Superior temporal gyrus (tissue), 1 donor: ENCODE results near the gene AP2A1.

Experiments
- DNase-seq: peaks from one replicate; pipeline ENCODE4 v3.0.0-alpha.2; 2016; ENCODE audit errors: extremely low spot score

Gene AP2A1

GRCh38 chr19:49793561-49793840 is 26.7 kb downstream of the AP2A1 start:
- no peak for DNase-seq

- no peak for DNase-seq
Observed at GRCh38 chr19:49795615-49796014, 28.8 kb downstream of the AP2A1 start.

- no peak for DNase-seq
Observed at GRCh38 chr19:49798574-49798973, 31.8 kb downstream of the AP2A1 start.

DNA sequence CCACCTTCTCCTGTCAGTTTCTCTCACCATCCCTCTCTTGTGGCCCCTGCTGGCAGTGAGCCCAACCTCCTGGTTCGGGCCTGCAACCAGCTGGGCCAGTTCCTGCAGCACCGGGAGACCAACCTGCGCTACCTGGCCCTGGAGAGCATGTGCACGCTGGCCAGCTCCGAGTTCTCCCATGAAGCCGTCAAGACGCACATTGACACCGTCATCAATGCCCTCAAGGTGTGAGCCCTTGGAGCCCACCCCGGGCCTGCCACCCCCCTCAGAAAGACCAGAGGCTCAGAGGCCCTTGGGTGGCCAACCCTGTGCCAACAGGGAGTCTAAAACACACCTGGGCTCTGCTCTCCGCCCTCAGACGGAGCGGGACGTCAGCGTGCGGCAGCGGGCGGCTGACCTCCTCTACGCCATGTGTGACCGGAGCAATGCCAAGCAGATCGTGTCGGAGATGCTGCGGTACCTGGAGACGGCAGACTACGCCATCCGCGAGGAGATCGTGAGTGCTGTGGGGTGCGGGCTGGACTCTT is 32.5 kb downstream of the AP2A1 start:
- no peak for DNase-seq

DNA sequence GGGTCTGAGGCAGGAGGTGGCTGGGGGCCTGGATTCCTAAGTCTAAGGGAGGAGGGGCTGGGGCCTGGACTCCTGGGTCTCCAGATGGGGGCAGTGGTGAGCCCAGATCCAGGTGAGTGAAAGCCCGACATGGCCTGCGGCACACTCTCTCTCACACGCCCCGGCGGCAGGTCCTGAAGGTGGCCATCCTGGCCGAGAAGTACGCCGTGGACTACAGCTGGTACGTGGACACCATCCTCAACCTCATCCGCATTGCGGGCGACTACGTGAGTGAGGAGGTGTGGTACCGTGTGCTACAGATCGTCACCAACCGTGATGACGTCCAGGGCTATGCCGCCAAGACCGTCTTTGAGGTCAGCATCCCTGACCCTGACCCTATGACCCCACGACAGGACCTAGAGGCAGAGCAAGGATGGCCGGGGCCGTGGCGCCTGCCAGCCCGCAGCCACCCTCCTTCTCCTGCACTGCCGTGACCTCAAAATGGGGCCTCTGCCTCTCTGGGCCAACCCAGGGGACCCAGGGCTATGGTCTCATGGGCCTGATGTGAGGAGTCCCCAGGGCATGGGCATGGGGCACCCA is 33.1 kb downstream of the AP2A1 start:
- DNase-seq: no peak

DNA sequence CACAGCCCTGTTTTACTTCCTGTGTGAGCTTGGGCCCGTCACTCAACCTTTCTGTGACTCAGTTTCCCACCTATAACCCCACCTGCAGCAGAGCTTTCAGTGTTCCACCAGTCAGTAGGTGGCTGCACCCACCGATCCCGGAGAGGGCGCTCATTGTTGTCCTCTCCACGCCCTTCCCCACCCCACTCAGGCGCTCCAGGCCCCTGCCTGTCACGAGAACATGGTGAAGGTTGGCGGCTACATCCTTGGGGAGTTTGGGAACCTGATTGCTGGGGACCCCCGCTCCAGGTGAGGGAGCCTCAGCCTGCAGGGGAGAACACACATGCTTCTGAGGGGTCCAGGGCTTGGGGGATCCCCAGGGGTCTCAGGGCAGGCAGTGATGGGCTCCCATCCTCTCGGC is 34.0 kb downstream of the AP2A1 start:
- no peak for DNase-seq

DNA sequence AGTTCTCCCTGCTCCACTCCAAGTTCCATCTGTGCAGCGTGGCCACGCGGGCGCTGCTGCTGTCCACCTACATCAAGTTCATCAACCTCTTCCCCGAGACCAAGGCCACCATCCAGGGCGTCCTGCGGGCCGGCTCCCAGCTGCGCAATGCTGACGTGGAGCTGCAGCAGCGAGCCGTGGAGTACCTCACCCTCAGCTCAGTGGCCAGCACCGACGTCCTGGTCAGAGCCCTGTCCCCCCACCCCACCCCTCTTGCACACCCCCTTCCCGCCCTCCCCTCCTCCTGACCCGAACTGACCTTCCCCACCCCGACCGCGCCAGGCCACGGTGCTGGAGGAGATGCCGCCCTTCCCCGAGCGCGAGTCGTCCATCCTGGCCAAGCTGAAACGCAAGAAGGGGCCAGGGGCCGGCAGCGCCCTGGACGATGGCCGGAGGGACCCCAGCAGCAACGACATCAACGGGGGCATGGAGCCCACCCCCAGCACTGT is 34.6 kb downstream of the AP2A1 start:
- no peak for DNase-seq

- DNase-seq: peak; percentile 97
Observed at GRCh38 chr19:49801966-49802661, 35.3 kb downstream of the AP2A1 start.

DNA sequence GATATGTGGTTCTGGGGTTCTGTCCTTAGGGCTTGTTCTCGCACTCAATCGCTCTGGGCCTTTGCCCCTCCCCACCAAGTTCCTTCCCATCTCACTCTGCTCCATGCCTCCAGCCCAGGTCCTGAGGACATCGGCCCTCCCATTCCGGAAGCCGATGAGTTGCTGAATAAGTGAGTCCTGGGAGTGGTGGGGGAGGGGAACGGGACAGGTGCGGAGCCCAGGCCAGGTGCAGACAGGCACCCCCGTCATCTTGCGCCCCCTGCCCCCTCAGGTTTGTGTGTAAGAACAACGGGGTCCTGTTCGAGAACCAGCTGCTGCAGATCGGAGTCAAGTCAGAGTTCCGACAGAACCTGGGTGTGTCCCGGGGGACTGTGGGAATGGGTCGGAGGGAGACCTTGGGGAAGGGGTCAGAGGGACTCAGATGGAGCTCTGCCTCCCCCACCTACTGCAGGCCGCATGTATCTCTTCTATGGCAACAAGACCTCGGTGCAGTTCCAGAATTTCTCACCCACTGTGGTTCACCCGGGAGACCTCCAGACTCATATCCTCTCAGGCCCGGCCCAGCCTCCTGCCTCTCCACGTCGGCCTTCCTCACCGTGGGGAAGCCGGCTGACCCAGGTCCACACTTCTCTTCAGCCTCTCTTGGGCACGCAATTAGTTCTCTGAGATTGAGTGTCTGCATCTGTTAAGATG is 36.2 kb downstream of the AP2A1 start:
- no peak for DNase-seq

DNA sequence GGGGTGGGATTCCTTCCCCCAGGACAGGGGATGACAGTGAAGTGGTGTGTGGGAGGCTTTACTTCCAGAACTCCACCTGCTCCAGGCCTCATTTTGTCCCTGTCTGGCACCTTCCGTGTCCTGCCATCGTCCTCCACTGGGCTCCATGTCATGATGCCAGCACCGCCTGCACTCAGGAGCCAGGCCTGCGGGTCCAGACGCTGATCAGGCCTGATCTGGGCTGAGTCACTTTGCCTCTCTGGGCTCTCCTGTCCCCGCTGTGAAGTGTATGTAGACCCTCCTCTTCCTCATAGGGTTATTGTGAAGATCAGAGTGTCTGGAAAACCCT is 36.7 kb downstream of the AP2A1 start:
- no peak for DNase-seq

- no peak for DNase-seq
Observed at GRCh38 chr19:49805822-49806619, 39.2 kb downstream of the AP2A1 start.

- DNase-seq: no peak
Observed at GRCh38 chr19:49806620-49806959, 39.8 kb downstream of the AP2A1 start.

DNA sequence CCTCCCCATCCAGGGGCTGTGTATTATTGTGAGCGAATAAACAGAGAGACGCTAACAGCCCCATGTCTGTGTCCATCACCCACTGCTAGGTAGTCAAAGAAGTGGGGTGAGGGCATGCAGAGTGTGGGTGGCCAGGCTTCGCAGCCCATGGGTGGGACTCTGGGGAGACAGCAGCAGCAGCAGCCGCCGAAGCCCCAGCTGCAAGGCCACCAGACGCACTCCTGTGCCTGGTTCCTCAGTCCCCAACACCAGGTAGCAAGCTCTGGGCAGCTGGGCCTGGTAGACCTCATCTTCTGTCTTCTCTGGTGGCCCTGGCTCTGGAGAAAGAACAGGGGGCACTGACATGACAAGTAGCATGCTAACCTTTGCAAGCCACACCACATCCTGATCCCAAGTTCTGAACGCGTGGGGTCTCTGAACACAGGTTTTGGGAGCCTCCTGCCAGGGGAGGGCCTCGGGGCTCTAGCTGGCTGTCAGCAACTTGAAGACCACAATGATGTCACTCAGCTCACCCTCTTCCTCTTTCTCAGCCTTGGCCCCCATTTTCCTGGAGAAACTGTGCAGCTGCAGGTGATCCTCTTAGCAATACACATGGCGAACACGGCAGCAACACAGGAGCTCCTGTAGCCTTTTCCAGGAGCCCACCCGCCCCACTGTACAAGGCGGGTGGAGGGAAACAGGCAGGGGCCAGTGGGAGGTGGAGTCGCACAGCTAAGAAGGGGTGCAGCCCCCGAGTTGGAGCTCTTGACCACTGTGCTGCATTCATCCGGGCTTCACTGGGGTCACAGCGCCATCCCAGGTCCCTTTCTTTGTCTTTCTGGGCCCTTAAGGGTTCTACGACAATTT is 40.5 kb downstream of the AP2A1 start:
- DNase-seq: no peak

DNA sequence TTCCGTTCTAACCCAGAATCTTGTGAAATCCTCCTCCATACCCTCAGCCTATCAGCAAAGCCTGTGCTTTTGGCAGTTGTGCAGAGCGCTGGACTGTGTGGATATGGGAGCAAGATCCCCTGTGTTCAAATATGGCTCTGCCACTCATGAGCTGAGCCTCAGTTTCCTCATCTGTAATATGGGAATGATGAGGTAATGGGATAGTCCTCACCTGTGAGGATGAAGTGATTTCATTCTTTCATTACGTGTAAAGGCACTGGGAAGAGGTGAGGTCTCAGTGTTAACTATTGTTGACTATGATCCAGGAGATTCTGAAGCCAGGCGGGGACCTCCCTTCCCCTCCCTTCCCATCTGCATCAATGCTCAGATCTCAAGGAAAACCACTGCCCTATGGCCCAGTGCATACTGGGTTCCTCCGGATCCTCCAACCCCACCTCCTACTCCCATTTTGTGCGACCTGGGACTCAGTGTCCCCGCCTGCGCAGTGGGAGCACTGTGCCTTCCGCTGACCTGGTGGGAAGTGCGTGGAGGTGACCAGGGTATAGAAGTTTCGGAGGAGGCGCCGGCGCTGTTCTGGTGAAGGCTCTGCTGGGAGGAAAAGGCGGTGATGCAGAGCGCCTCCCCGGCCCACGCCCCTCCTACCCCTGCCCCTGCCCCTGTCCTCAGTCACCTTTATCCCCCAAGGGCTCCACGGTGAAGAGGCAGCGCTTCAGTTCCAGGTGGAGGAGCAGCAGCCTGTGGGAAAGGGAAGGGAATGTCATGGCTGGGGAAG is 41.3 kb downstream of the AP2A1 start:
- no peak for DNase-seq

- DNase-seq: peak; percentile 64
Observed at GRCh38 chr19:49808711-49809159, 41.9 kb downstream of the AP2A1 start.

DNA sequence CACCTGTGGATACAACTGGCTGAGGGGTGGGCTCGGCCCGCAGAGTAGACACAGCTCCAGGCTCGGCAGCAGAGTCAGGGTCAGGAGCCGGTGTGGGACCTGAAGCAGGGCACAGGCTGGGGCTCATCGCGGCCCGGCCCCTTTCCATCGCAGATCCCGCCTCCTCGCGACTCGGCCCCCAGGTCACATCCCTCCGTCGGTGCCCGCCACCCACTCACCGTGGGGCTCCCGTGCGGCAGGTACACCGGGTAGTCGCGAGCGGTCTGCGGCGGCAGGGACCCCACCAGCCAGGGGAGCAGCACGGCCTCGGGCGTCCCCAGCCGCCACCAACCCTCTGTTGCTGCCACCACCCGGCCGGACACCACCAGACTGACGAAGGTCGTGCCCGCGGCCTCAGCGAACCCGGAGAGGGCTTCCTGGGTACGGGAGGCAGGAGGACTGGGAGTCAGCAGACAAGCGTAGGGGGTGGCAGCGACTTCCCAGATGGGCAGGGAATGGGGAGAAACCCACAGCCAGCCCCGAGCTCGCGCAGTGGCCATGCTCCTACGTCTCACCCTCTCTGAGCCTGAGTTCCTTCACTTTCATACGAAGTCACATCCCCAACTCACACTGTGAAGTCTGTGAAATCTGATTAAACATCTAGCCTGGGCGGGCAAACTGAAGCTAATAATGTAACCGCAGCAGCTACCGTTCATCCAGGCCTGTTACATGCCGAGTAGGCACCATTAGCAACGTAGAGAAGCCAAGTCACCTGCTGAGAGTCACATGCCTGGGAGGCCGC is 42.5 kb downstream of the AP2A1 start:
- DNase-seq: no peak

DNA sequence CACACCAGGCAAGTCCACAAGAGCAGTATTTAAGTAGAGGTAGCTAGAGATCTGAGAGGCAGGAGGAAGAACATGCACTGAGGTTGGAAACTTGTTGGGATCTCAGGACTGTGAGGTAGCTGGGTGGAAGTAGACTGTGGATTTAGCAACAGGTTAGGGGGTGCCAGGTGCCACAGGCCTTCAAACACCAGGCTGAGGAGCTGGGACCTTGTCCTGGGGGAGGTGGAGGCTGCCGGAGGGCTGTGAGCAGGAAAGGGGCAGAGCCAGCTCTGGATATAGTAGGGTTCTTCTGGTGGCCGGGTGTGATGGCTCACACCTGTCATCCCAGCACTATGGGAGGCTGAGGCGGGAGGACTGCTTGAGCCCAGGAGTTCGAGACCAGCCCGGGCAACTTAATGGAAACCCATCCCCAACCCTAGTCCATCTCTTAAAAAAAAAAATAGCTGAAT is 43.2 kb downstream of the AP2A1 start:
- DNase-seq: no peak

DNA sequence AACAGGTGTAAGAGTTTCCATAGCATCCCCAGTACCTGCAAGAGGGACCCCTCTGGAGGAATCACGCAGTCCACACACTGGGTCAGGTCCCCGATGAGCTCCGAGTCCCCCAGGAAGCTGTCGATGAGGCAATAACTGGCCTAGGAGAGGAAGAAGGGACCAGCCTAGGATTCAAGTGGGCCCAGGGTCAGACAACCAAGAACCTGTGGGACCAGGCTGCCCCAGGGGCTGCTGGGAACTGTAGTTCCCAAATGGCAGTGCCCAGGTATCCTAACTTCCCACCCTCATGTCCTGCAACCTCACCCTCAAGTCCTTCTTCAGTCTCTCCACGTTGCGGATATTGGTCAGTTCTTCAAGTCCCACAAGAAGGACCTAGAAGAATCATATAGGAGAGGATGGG is 44.5 kb downstream of the AP2A1 start:
- DNase-seq: no peak

- no peak for DNase-seq
Observed at GRCh38 chr19:49812452-49812996, 45.7 kb downstream of the AP2A1 start.
